ENCODE results near the gene KRTAP5-1.

The KRTAP5-1 gene

GRCh38 chr11:1628506-1629325 lies 43.6 kb upstream of the KRTAP5-1 start:
- peak; percentile 11 for DNase-seq (ENCODE audit: low read depth)
- peak; percentile 72 for TF ChIP-seq CTCF (conservative IDR thresholded peaks at IDR 0.05; ENCODE audit: low read length)
- H3K4me3 ChIP-seq (ENCODE audit: low read length): no peak overlapping the region

GRCh38 chr11:1625541-1625940 lies 40.5 kb upstream of the KRTAP5-1 start:
- no peak overlapping the region for H3K4me3 ChIP-seq (ENCODE audit: low read length)
- TF ChIP-seq CTCF (conservative IDR thresholded peaks at IDR 0.05; ENCODE audit: low read length): no peak
- DNase-seq (ENCODE audit: low read depth): no peak

- no peak for DNase-seq (ENCODE audit: low read depth)
- H3K4me3 ChIP-seq (ENCODE audit: low read length): no peak overlapping the region
- TF ChIP-seq CTCF (conservative IDR thresholded peaks at IDR 0.05; ENCODE audit: low read length): no peak
Measured at GRCh38 chr11:1624621-1625020, 39.5 kb upstream of the KRTAP5-1 start.

GRCh38 chr11:1623716-1624115 lies 38.6 kb upstream of the KRTAP5-1 start:
- TF ChIP-seq CTCF (conservative IDR thresholded peaks at IDR 0.05; ENCODE audit: low read length): no peak
- no peak overlapping the region for H3K4me3 ChIP-seq (ENCODE audit: low read length)
- DNase-seq (ENCODE audit: low read depth): no peak

GRCh38 chr11:1622086-1622485 lies 37.0 kb upstream of the KRTAP5-1 start, which contains the start of gene KRTAP5-4:
Gene KRTAP5-4 (minus strand): TSS chr11:1622138. CDS start chr11:1622093, 45 bp downstream.
- no peak for TF ChIP-seq CTCF (conservative IDR thresholded peaks at IDR 0.05; ENCODE audit: low read length)
- no peak for DNase-seq (ENCODE audit: low read depth)
- no peak within 1 kb of the TSS for H3K4me3 ChIP-seq (ENCODE audit: low read length)

- DNase-seq (ENCODE audit: low read depth): no peak
- no peak overlapping the region for H3K4me3 ChIP-seq (ENCODE audit: low read length)
Measured at GRCh38 chr11:1619449-1619848, 34.4 kb upstream of the KRTAP5-1 start.

More at GRCh38 chr11:1619449-1619848, 34.4 kb upstream of the KRTAP5-1 start:
- TF ChIP-seq CTCF (conservative IDR thresholded peaks at IDR 0.05; ENCODE audit: low read length): no peak
